ENCODE data around the gene SRPRA.

- no peak for TF ChIP-seq CTCF (optimal IDR thresholded peaks at IDR 0.05 in 1 of 3, IDR thresholded peaks at IDR 0.05 in 1 of 3, conservative IDR thresholded peaks at IDR 0.05 in 1 of 3; ENCODE audit: extremely low read depth in 1 of 3, insufficient read depth in 2 of 3, low read length in 3 of 3)
- no peak for TF ChIP-seq EZH2 (IDR thresholded peaks at IDR 0.05; ENCODE audit: low read length)
These were observed 53.9 kb downstream of the SRPRA start for GRCh38 chr11:126214841-126215240.

Data from keratinocyte (primary cell).